SU-DHL-6 (cell line): ENCODE data around the gene SH2B2.

ENCODE experiments used
- H2AFZ ChIP-seq: fragments of 200-600 bp; sonication (generic); 2 replicates; pipeline ENCODE4 v1.6.1; 2014; ENCODE audit warnings: low read depth, mild to moderate bottlenecking, moderate library complexity, mixed read lengths, antibody characterized with exemption, low read length; ENCODE audit not compliant: severe bottlenecking
- H3F3A ChIP-seq: fragments of 200-600 bp; shearing (Covaris generic); 2 replicates; pipeline ENCODE4 v1.6.0; 2016; ENCODE audit warnings: antibody characterized with exemption, mild to moderate bottlenecking; ENCODE audit not compliant: insufficient read depth
- H3K27ac ChIP-seq: fragments of 200-600 bp; sonication (generic); 2 replicates; pipeline ENCODE4 v1.5.1; 2016; ENCODE audit warnings: low read depth, mild to moderate bottlenecking, low read length, moderate library complexity, mixed read lengths
- H3K27me3 ChIP-seq: fragments of 200-600 bp; sonication (generic), shearing (Covaris generic); 2 replicates; pipeline ENCODE4 v1.6.0; 2014; ENCODE audit warnings: mild to moderate bottlenecking, low read length
- H3K36me3 ChIP-seq: fragments of 200-600 bp; sonication (generic); 2 replicates; pipeline ENCODE4 v1.6.1; 2014; ENCODE audit warnings: mild to moderate bottlenecking, low read length, mixed read lengths
- H3K4me2 ChIP-seq: fragments of 300-600, 200-600 bp; shearing (Covaris generic), sonication (generic); 2 replicates; pipeline ENCODE4 v1.6.0; 2014; ENCODE audit warnings: low read length, low read depth, mild to moderate bottlenecking; ENCODE audit not compliant: poor library complexity, severe bottlenecking
- H3K4me3 ChIP-seq: fragments of 200-600 bp; sonication (generic); 2 replicates; pipeline ENCODE4 v1.5.1; 2014; ENCODE audit warnings: antibody characterized with exemption, low read length, mild to moderate bottlenecking, mixed read lengths; ENCODE audit not compliant: insufficient read depth, poor library complexity, severe bottlenecking
- H3K79me2 ChIP-seq: fragments of 200-600 bp; sonication (generic); 2 replicates; pipeline ENCODE4 v1.6.1; 2014; ENCODE audit warnings: mild to moderate bottlenecking, low read length, moderate library complexity; ENCODE audit not compliant: insufficient read depth
- H3K9ac ChIP-seq: fragments of 200-600 bp; sonication (generic); 2 replicates; pipeline ENCODE4 v1.7.0; 2014; ENCODE audit warnings: mild to moderate bottlenecking, low read length
- H3K9me2 ChIP-seq: fragments of 200-600 bp; sonication (generic); replicated peaks from 2 replicates; pipeline ENCODE4 v1.6.1; 2014; ENCODE audit warnings: low read length; ENCODE audit not compliant: insufficient read depth
- H3K9me3 ChIP-seq: fragments of 200-600 bp; sonication (generic); 2 replicates; pipeline ENCODE4 v1.6.1; 2014; ENCODE audit warnings: low read length, mixed read lengths; ENCODE audit not compliant: insufficient read depth
- H4K20me1 ChIP-seq: fragments of 200-600 bp; sonication (generic); 2 replicates; pipeline ENCODE4 v1.6.1; 2014; ENCODE audit warnings: low read depth, mild to moderate bottlenecking, antibody characterized with exemption, low read length, moderate library complexity, mixed read lengths
- EZH2phosphoT487 ChIP-seq: fragments of 200-600 bp; sonication (generic), shearing (Covaris generic); conservative IDR thresholded peaks from 2 replicates; pipeline ENCODE4 v1.6.1; 2018; ENCODE audit warnings: mild to moderate bottlenecking, antibody characterized with exemption, low read length, moderate library complexity, mixed read lengths
- TF ChIP-seq, protein P1 (sequence below): fragments of 200-600 bp; sonication (generic); IDR thresholded peaks from one replicate; pipeline ENCODE4 v1.5.1; 2017; ENCODE audit warnings: antibody characterized with exemption, mild to moderate bottlenecking, low read length, moderate library complexity; ENCODE audit not compliant: insufficient read depth, poor library complexity, severe bottlenecking

Gene SH2B2

DNA sequence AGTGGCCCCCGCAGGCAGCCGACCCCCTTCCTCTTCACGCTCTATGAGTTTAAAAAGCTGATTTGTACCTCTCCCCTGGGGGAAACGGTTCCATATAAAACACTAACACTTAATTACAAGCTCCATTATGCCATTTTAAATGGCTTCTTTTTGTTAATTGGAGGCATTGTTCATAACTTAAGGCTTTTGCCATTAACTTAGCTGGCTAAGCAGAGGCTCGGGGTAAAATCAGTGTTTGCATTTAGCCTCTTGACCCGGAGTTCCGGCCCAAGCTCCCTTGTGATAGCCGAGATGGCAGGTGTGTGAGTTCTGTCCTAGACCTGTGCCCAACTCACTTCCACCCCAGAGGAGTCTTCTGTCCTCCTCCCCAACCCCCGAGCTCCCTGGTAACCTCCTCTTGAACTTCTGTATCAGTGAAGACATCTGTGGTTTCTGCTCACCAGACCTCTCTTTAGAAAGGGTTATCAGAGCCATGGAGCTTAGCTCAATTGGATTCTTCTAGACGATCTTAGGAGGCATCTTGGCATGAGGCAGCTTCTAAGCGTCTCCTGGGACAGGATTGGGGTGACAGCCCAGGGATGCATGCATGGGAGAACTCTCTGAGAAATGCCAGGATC lies 34.2 kb upstream of the SH2B2 start:
- no peak overlapping the region for H3K9ac ChIP-seq
- H3K4me2 ChIP-seq = no peak overlapping the region
- H3F3A ChIP-seq = peaks cover 27% of the 10 kb centered on the region
- no peak overlapping the region for H3K27ac ChIP-seq
- no peaks in the 10 kb centered on the region for H3K79me2 ChIP-seq
- H3K4me3 ChIP-seq = no peak overlapping the region
- H3K27me3 ChIP-seq = no peaks in the 10 kb centered on the region
- TF ChIP-seq, protein P1, sequence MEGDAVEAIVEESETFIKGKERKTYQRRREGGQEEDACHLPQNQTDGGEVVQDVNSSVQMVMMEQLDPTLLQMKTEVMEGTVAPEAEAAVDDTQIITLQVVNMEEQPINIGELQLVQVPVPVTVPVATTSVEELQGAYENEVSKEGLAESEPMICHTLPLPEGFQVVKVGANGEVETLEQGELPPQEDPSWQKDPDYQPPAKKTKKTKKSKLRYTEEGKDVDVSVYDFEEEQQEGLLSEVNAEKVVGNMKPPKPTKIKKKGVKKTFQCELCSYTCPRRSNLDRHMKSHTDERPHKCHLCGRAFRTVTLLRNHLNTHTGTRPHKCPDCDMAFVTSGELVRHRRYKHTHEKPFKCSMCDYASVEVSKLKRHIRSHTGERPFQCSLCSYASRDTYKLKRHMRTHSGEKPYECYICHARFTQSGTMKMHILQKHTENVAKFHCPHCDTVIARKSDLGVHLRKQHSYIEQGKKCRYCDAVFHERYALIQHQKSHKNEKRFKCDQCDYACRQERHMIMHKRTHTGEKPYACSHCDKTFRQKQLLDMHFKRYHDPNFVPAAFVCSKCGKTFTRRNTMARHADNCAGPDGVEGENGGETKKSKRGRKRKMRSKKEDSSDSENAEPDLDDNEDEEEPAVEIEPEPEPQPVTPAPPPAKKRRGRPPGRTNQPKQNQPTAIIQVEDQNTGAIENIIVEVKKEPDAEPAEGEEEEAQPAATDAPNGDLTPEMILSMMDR = no peak
- TF ChIP-seq EZH2phosphoT487 = no peak
- no peaks in the 10 kb centered on the region for H4K20me1 ChIP-seq
- H3K9me2 ChIP-seq = no peaks in the 10 kb centered on the region
- H3K36me3 ChIP-seq = peaks cover 21% of the 10 kb centered on the region
- H2AFZ ChIP-seq = no peak overlapping the region
- H3K9me3 ChIP-seq = no peaks in the 10 kb centered on the region

GRCh38 chr7:102253066-102253972 lies 33.3 kb upstream of the SH2B2 start:
- H3K9me3 ChIP-seq = no peaks in the 10 kb centered on the region
- no peak overlapping the region for H3K4me2 ChIP-seq

DNA sequence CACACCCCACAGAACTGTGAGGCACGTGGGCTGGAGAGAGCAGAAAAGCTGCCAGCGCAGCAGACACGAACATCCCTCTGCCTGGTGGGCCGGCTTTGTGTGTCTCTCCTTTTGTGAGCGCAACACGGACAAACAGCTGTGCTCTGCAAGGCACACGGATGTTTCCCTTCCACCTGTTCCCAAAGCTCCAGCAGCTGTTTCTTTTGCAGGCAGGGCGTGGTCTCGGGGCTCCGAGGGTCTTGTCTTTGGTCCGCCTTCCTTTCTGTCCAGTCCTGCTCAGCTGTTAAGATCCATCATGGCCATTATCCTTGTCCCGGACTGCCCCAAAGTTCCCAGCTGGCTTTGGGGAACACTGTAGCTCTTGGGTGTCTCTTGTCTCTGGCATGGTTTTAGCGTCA lies 32.7 kb upstream of the SH2B2 start:
- peaks cover 21% of the 10 kb centered on the region for H3K36me3 ChIP-seq
- no peak overlapping the region for H2AFZ ChIP-seq
- no peaks in the 10 kb centered on the region for H3K27me3 ChIP-seq
- no peak overlapping the region for H3K9ac ChIP-seq
- peaks cover 27% of the 10 kb centered on the region; the same call in 1 of the 2 replicates for H3F3A ChIP-seq
- no peaks in the 10 kb centered on the region; the same call in 1 of the 2 replicates for H4K20me1 ChIP-seq
- H3K27ac ChIP-seq = no peak overlapping the region
- no peaks in the 10 kb centered on the region for H3K79me2 ChIP-seq
- H3K4me3 ChIP-seq = no peak overlapping the region
- H3K9me2 ChIP-seq = no peaks in the 10 kb centered on the region
- H3K4me2 ChIP-seq = no peak overlapping the region
- TF ChIP-seq, protein P1 = no peak
- TF ChIP-seq EZH2phosphoT487 = no peak
- H3K9me3 ChIP-seq = no peaks in the 10 kb centered on the region

More at GRCh38 chr7:102253066-102253972, 33.3 kb upstream of the SH2B2 start:
- H3K4me3 ChIP-seq = no peak overlapping the region
- no peak overlapping the region for H2AFZ ChIP-seq
- no peaks in the 10 kb centered on the region; the same call in 1 of the 2 replicates for H4K20me1 ChIP-seq
- no peak overlapping the region for H3K27ac ChIP-seq
- no peaks in the 10 kb centered on the region for H3K27me3 ChIP-seq
- no peaks in the 10 kb centered on the region for H3K79me2 ChIP-seq
- TF ChIP-seq EZH2phosphoT487 = no peak
- TF ChIP-seq, protein P1 = no peak
- H3K36me3 ChIP-seq = peaks cover 21% of the 10 kb centered on the region
- H3F3A ChIP-seq = peaks cover 27% of the 10 kb centered on the region; the same call in 1 of the 2 replicates
- H3K9me2 ChIP-seq = no peaks in the 10 kb centered on the region
- H3K9ac ChIP-seq = no peak overlapping the region
